K562 (cell line): Measurements from ENCODE around the gene CYFIP2. TPM values are rescaled to one million over a fixed set of nuclear protein-coding genes. Genes with fewer than 3 reads are reported as not detected.

Experiments
- CTBP1 ChIP-seq: fragments of 450-650 bp; IDR thresholded peaks from 2 replicates; pipeline ENCODE4 v1.6.1; 2016; ENCODE audit warnings: borderline replicate concordance
- MYC ChIP-seq, 2 experiments: fragments of 250-450 bp in 1 of 2; sonication (Bioruptor Pico) in 1 of 2; IDR thresholded peaks; 2 replicates each; pipeline versions ENCODE4 v1.5.1 to v1.6.1; 2012 to 2021; ENCODE audit warnings: low read depth in 2 of 2, borderline replicate concordance in 1 of 2, improper control_type of control experiment in 1 of 2, low read length in 1 of 2, mild to moderate bottlenecking in 1 of 2, moderate library complexity in 1 of 2
- RNF2 ChIP-seq: sonication (generic); IDR thresholded peaks from 2 replicates; pipeline ENCODE4 v1.6.1; 2016
- THRB ChIP-seq: fragments of 450-650 bp; formaldehyde crosslinking; conservative IDR thresholded peaks from 2 replicates; pipeline ENCODE4 v1.4.0; 2022; ENCODE audit warnings: mild to moderate bottlenecking, missing genetic modification characterization
- ZBTB9 ChIP-seq: fragments of 450-650 bp; formaldehyde crosslinking; IDR thresholded peaks from 2 replicates; pipeline ENCODE4 v1.4.0; 2020; ENCODE audit warnings: mild to moderate bottlenecking, moderate library complexity
- ZNF740 ChIP-seq, 3 experiments: fragments of 200-800 bp in 1 of 3; sonication (Bioruptor generic) in 1 of 3; sonication (generic) in 1 of 3; formaldehyde crosslinking in 1 of 3; IDR thresholded peaks; 2 replicates each; pipeline versions ENCODE4 v1.6.1 to v1.8.0; 2016 to 2022; ENCODE audit warnings: mild to moderate bottlenecking in 2 of 3, missing compliant biosample characterization in 2 of 3, missing genetic modification characterization in 2 of 3, missing genetic modification reagents in 1 of 3
- polyA plus RNA-seq, 8 experiments: library from polyadenylated mRNA; depleted of rRNA in 4 of 8; stranded (reverse) in 5 of 8; unstranded in 3 of 8; fragments of >200 nt; fragmentation: Nextera tagmentation in 2 of 8; fragmentation: Illumina TruSeq in 1 of 8; extraction: Ambion mirVana in 2 of 8; extraction: Trizol in 1 of 8; gene quantifications; 2 replicates each; pipeline versions ENCODE4 v1.2.1 to v1.2.3, GENCODE V29; 2011 to 2014; ENCODE audit warnings: inconsistent platforms in 1 of 8, missing spikeins in 1 of 8
- total RNA-seq, 7 experiments: library from RNA; depleted of rRNA in 6 of 7; stranded (reverse); fragments of >200 nt in 6 of 7; fragmentation: Illumina TruSeq in 2 of 7; extraction: Trizol in 2 of 7; gene quantifications; 2 replicates each; pipeline versions ENCODE4 v1.2.1 to v1.2.3, GENCODE V29; 2011 to 2021; ENCODE audit warnings: low replicate concordance in 1 of 7
- TF ChIP-seq, protein P1 (sequence below): fragments of 250-450 bp; sonication (Bioruptor Pico); IDR thresholded peaks from 2 replicates; pipeline ENCODE4 v1.4.0; 2020; ENCODE audit warnings: borderline replicate concordance
- TF ChIP-seq, protein P2 (sequence below): fragments of 200-600 bp; sonication (generic); IDR thresholded peaks from one replicate; pipeline ENCODE4 v1.6.1; 2012; ENCODE audit warnings: mild to moderate bottlenecking, low read depth, low read length, inconsistent platforms

Gene CYFIP2
- total and polyA plus RNA-seq, 9 of the 15 experiments (the other 6 are each of a cell fraction or from before 2014, with no cell fraction given), result 0.76 to 2.9 (median 1.4) TPM; not detected in 1

- TF ChIP-seq, protein P1, sequence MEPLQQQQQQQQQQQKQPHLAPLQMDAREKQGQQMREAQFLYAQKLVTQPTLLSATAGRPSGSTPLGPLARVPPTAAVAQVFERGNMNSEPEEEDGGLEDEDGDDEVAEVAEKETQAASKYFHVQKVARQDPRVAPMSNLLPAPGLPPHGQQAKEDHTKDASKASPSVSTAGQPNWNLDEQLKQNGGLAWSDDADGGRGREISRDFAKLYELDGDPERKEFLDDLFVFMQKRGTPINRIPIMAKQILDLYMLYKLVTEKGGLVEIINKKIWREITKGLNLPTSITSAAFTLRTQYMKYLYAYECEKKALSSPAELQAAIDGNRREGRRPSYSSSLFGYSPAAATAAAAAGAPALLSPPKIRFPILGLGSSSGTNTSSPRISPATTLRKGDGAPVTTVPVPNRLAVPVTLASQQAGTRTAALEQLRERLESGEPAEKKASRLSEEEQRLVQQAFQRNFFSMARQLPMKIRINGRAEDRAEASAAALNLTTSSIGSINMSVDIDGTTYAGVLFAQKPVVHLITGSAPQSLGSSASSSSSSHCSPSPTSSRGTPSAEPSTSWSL (CRISPR knock-in tag), result 0 out of 2 replicates have a peak, but pooled peaks have one; percentile 27
- TF ChIP-seq MYC (IDR thresholded peaks at IDR 0.05; ENCODE audit: low read depth, low read length) (no peak), MYC (CRISPR knock-in tag; IDR thresholded peaks at IDR 0.05; ENCODE audit: borderline replicate concordance, low read depth) (peak; percentile 81; the same call in 1 of the 2 replicates), ZNF740 (CRISPR knock-in tag; IDR thresholded peaks at IDR 0.05) (no peak), ZNF740 (tag; IDR thresholded peaks at IDR 0.05) (0 out of 4 replicates have a peak, but pooled peaks of 1 of the 2 experiments have one; percentile 44), THRB (0 out of 2 replicates have a peak, but pooled peaks have one; percentile 35), ZBTB9 (CRISPR knock-in tag) (peak; percentile 84), RNF2 (no peak), CTBP1 (0 out of 2 replicates have a peak, but pooled peaks have one; percentile 2)
- TF ChIP-seq, protein P2, sequence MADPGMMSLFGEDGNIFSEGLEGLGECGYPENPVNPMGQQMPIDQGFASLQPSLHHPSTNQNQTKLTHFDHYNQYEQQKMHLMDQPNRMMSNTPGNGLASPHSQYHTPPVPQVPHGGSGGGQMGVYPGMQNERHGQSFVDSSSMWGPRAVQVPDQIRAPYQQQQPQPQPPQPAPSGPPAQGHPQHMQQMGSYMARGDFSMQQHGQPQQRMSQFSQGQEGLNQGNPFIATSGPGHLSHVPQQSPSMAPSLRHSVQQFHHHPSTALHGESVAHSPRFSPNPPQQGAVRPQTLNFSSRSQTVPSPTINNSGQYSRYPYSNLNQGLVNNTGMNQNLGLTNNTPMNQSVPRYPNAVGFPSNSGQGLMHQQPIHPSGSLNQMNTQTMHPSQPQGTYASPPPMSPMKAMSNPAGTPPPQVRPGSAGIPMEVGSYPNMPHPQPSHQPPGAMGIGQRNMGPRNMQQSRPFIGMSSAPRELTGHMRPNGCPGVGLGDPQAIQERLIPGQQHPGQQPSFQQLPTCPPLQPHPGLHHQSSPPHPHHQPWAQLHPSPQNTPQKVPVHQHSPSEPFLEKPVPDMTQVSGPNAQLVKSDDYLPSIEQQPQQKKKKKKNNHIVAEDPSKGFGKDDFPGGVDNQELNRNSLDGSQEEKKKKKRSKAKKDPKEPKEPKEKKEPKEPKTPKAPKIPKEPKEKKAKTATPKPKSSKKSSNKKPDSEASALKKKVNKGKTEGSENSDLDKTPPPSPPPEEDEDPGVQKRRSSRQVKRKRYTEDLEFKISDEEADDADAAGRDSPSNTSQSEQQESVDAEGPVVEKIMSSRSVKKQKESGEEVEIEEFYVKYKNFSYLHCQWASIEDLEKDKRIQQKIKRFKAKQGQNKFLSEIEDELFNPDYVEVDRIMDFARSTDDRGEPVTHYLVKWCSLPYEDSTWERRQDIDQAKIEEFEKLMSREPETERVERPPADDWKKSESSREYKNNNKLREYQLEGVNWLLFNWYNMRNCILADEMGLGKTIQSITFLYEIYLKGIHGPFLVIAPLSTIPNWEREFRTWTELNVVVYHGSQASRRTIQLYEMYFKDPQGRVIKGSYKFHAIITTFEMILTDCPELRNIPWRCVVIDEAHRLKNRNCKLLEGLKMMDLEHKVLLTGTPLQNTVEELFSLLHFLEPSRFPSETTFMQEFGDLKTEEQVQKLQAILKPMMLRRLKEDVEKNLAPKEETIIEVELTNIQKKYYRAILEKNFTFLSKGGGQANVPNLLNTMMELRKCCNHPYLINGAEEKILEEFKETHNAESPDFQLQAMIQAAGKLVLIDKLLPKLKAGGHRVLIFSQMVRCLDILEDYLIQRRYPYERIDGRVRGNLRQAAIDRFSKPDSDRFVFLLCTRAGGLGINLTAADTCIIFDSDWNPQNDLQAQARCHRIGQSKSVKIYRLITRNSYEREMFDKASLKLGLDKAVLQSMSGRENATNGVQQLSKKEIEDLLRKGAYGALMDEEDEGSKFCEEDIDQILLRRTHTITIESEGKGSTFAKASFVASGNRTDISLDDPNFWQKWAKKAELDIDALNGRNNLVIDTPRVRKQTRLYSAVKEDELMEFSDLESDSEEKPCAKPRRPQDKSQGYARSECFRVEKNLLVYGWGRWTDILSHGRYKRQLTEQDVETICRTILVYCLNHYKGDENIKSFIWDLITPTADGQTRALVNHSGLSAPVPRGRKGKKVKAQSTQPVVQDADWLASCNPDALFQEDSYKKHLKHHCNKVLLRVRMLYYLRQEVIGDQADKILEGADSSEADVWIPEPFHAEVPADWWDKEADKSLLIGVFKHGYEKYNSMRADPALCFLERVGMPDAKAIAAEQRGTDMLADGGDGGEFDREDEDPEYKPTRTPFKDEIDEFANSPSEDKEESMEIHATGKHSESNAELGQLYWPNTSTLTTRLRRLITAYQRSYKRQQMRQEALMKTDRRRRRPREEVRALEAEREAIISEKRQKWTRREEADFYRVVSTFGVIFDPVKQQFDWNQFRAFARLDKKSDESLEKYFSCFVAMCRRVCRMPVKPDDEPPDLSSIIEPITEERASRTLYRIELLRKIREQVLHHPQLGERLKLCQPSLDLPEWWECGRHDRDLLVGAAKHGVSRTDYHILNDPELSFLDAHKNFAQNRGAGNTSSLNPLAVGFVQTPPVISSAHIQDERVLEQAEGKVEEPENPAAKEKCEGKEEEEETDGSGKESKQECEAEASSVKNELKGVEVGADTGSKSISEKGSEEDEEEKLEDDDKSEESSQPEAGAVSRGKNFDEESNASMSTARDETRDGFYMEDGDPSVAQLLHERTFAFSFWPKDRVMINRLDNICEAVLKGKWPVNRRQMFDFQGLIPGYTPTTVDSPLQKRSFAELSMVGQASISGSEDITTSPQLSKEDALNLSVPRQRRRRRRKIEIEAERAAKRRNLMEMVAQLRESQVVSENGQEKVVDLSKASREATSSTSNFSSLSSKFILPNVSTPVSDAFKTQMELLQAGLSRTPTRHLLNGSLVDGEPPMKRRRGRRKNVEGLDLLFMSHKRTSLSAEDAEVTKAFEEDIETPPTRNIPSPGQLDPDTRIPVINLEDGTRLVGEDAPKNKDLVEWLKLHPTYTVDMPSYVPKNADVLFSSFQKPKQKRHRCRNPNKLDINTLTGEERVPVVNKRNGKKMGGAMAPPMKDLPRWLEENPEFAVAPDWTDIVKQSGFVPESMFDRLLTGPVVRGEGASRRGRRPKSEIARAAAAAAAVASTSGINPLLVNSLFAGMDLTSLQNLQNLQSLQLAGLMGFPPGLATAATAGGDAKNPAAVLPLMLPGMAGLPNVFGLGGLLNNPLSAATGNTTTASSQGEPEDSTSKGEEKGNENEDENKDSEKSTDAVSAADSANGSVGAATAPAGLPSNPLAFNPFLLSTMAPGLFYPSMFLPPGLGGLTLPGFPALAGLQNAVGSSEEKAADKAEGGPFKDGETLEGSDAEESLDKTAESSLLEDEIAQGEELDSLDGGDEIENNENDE, result no peak
Measured at GRCh38 chr5:157271740-157272271, 5.9 kb downstream of the CYFIP2 start (continued).
